Measurements from ENCODE around the gene POLR2L.

The POLR2L gene

GRCh38 chr11:837189-837989 lies 4.9 kb downstream of the POLR2L start:
- no peak for DNase-seq

GRCh38 chr11:836700-837099 lies 5.6 kb downstream of the POLR2L start:
- no peak for DNase-seq

GRCh38 chr11:836274-836673 lies 6.1 kb downstream of the POLR2L start:
- no peak for DNase-seq

- DNase-seq: no peak
These were observed 7.7 kb downstream of the POLR2L start for GRCh38 chr11:834371-835316.

- no peak for DNase-seq
These were observed 8.4 kb downstream of the POLR2L start for GRCh38 chr11:833849-834311.

- no peak for DNase-seq
These were observed 9.1 kb downstream of the POLR2L start for GRCh38 chr11:833114-833791.

- no peak for DNase-seq
These were observed 9.7 kb downstream of the POLR2L start, which contains the start of gene CD151 for GRCh38 chr11:832529-833113. CD151 (plus strand) TSS chr11:832952; CDS start chr11:836070, 3,118 bp downstream.

GRCh38 chr11:831961-832528 lies 10.3 kb downstream of the POLR2L start:
- no peak for DNase-seq

GRCh38 chr11:831118-831864 lies 11.0 kb downstream of the POLR2L start:
- no peak for DNase-seq

GRCh38 chr11:830295-831117 lies 11.8 kb downstream of the POLR2L start:
- no peak for DNase-seq

- no peak for DNase-seq
These were observed 12.5 kb downstream of the POLR2L start for GRCh38 chr11:829847-830294.

GRCh38 chr11:829176-829846 lies 13.0 kb downstream of the POLR2L start:
- no peak for DNase-seq

- DNase-seq: no peak
These were observed 13.7 kb downstream of the POLR2L start for GRCh38 chr11:828506-829175.

GRCh38 chr11:827897-828192 lies 14.5 kb downstream of the POLR2L start, which contains the start of gene CRACR2B:
CRACR2B (plus strand) TSS chr11:827919; CDS start chr11:828608, 689 bp downstream.
- no peak for DNase-seq

- DNase-seq: no peak
These were observed 15.0 kb downstream of the POLR2L start for GRCh38 chr11:827146-827896.

- no peak for DNase-seq
These were observed 15.5 kb downstream of the POLR2L start for GRCh38 chr11:826836-827145.

- no peak for DNase-seq
These were observed 16.1 kb downstream of the POLR2L start for GRCh38 chr11:826227-826621.

GRCh38 chr11:825366-826226 lies 16.7 kb downstream of the POLR2L start:
- DNase-seq: no peak

All from NK-92 treated with Interleukin-12 subunit alpha and Interleukin-12 subunit beta, amount 100 ng/mL, for 24 hours (cell line).